ENCODE measurements around the gene BBS2.

BBS2 gene

GRCh38 chr16:56436258-56436657 lies 83.6 kb downstream of the BBS2 start:
- no peak for DNase-seq (ENCODE audit: low read depth)
- no peak overlapping the region for H3K4me3 ChIP-seq (ENCODE audit: low read length)
- no peak for TF ChIP-seq CTCF (conservative IDR thresholded peaks at IDR 0.05; ENCODE audit: low read depth, low read length)

All from retinal pigment epithelial cell (primary cell).